Measurements from ENCODE around the gene SEMA3G. TPM values are rescaled to one million over a fixed set of nuclear protein-coding genes. Genes with fewer than 3 reads are reported as not detected.

Gene SEMA3G
- total RNA-seq, 1 experiment from 2014 or later = 0.32 TPM

- DNase-seq = no peak
- H3K27ac Mint-ChIP-seq (ENCODE audit: unreplicated experiment) = peak overlapping the region; percentile 84
- CTCF ChIA-PET = no interaction called here
- no peaks in the 10 kb centered on the region for H3K9me3 Mint-ChIP-seq (ENCODE audit: unreplicated experiment)
- H3K36me3 ChIP-seq (ENCODE audit: control insufficient read depth, insufficient read depth, low read length) = no peaks in the 10 kb centered on the region; the same call in 1 of the 2 replicates
- H3K27me3 Mint-ChIP-seq (ENCODE audit: insufficient read depth, unreplicated experiment) = no peaks in the 10 kb centered on the region
- H3K4me3 Mint-ChIP-seq (ENCODE audit: unreplicated experiment) = peak overlapping the region; percentile 88
- H3K27me3 ChIP-seq (replicated peaks; ENCODE audit: control insufficient read depth, insufficient read depth, low read length) = no peaks in the 10 kb centered on the region
- TF ChIP-seq CTCF (IDR thresholded peaks at IDR 0.05; ENCODE audit: insufficient read depth in 1 of 2, low read depth in 1 of 2, low read length in 1 of 2, severe bottlenecking in 1 of 2, unreplicated experiment in 1 of 2) = no peak
- no peaks in the 10 kb centered on the region for H3K9me3 ChIP-seq
- peak overlapping the region; percentile 60 for H3K4me3 ChIP-seq (ENCODE audit: low read depth, low read length)
- intact Hi-C loops (cut with micrococcal nuclease; ENCODE audit: unreplicated experiment) = loop anchor here (10.0 kb wide), 1 partner anchor 80 kb away; the partner anchor contains the start of genes NT5DC2 and UQCC5
- no TSS peak for BruUV-seq (replicated peaks)
- POLR2A ChIA-PET = no interaction called here
- H3K4me1 ChIP-seq = peaks cover 65% of the 10 kb centered on the region
- H3K4me1 Mint-ChIP-seq (ENCODE audit: low read depth, unreplicated experiment) = peaks cover 41% of the 10 kb centered on the region
- H3K36me3 Mint-ChIP-seq (ENCODE audit: insufficient read depth, unreplicated experiment) = peaks cover 21% of the 10 kb centered on the region
Measured at GRCh38 chr3:52454938-52455282, 10.0 kb upstream of the SEMA3G start.

- no peaks in the 10 kb centered on the region for H3K9me3 ChIP-seq
- peak overlapping the region; percentile 60 for H3K4me3 ChIP-seq (ENCODE audit: low read depth, low read length)
- DNase-seq = no peak
- no peaks in the 10 kb centered on the region for H3K27me3 ChIP-seq (replicated peaks; ENCODE audit: control insufficient read depth, insufficient read depth, low read length)
- ChIA-PET CTCF (interaction anchor here (1.7 kb wide), 1 partner anchor 29 kb away, joined by 10 read pairs; no protein-coding TSS in a partner anchor), POLR2A (interaction anchor here (0.6 kb wide), 1 partner anchor 81 kb away, joined by 11 read pairs; no protein-coding TSS in a partner anchor)
- intact Hi-C loops (cut with micrococcal nuclease; ENCODE audit: unreplicated experiment) = loop anchor here (10.0 kb wide), 1 partner anchor 80 kb away; the partner anchor contains the start of genes NT5DC2 and UQCC5
- H3K4me3 Mint-ChIP-seq (ENCODE audit: unreplicated experiment) = peak overlapping the region; percentile 88
- peaks cover 16% of the 10 kb centered on the region for H3K36me3 Mint-ChIP-seq (ENCODE audit: insufficient read depth, unreplicated experiment)
- H3K9me3 Mint-ChIP-seq (ENCODE audit: unreplicated experiment) = no peaks in the 10 kb centered on the region
- no TSS peak for BruUV-seq (replicated peaks)
- H3K36me3 ChIP-seq (ENCODE audit: control insufficient read depth, insufficient read depth, low read length) = no peaks in the 10 kb centered on the region; the same call in 1 of the 2 replicates
- peaks cover 70% of the 10 kb centered on the region for H3K4me1 ChIP-seq
- H3K27ac Mint-ChIP-seq (ENCODE audit: unreplicated experiment) = peak overlapping the region; percentile 84
- H3K27me3 Mint-ChIP-seq (ENCODE audit: insufficient read depth, unreplicated experiment) = no peaks in the 10 kb centered on the region
- H3K4me1 Mint-ChIP-seq (ENCODE audit: low read depth, unreplicated experiment) = peaks cover 41% of the 10 kb centered on the region
- TF ChIP-seq CTCF (IDR thresholded peaks at IDR 0.05; ENCODE audit: insufficient read depth in 1 of 2, low read depth in 1 of 2, low read length in 1 of 2, severe bottlenecking in 1 of 2, unreplicated experiment in 1 of 2) = no peak
Measured at GRCh38 chr3:52454250-52454937, 9.5 kb upstream of the SEMA3G start.

- TSS peak; percentile 55 for BruUV-seq (replicated peaks)
- Histone ChIP-seq H3K4me3 (ENCODE audit: low read depth, low read length) (peak within 1 kb of the TSS; percentile 60), H3K4me1 (peaks cover 74% of the 10 kb centered on the region), H3K27me3 (replicated peaks; ENCODE audit: control insufficient read depth, insufficient read depth, low read length) (no peaks in the 10 kb centered on the region), H3K9me3 (no peaks in the 10 kb centered on the region), H3K36me3 (ENCODE audit: control insufficient read depth, insufficient read depth, low read length) (no peaks in the 10 kb centered on the region; the same call in 1 of the 2 replicates)
- intact Hi-C loops (cut with micrococcal nuclease; ENCODE audit: unreplicated experiment) = loop anchor here (10.0 kb wide), 1 partner anchor 81 kb away; the partner anchor contains the start of genes NT5DC2 and UQCC5
- ChIA-PET CTCF (interaction anchor here (1.7 kb wide), 1 partner anchor 29 kb away, joined by 10 read pairs; no protein-coding TSS in a partner anchor), POLR2A (interaction anchor here (0.6 kb wide), 1 partner anchor 81 kb away, joined by 11 read pairs; no protein-coding TSS in a partner anchor)
- DNase-seq = peak; percentile 66 to 73
- TF ChIP-seq CTCF (IDR thresholded peaks at IDR 0.05; ENCODE audit: insufficient read depth in 1 of 2, low read depth in 1 of 2, low read length in 1 of 2, severe bottlenecking in 1 of 2, unreplicated experiment in 1 of 2) = no peak
- H3K4me1 Mint-ChIP-seq (ENCODE audit: low read depth, unreplicated experiment) = peaks cover 46% of the 10 kb centered on the region
- H3K36me3 Mint-ChIP-seq (ENCODE audit: insufficient read depth, unreplicated experiment) = peaks cover 15% of the 10 kb centered on the region
- no peaks in the 10 kb centered on the region for H3K9me3 Mint-ChIP-seq (ENCODE audit: unreplicated experiment)
- H3K27me3 Mint-ChIP-seq (ENCODE audit: insufficient read depth, unreplicated experiment) = no peaks in the 10 kb centered on the region
- H3K4me3 Mint-ChIP-seq (ENCODE audit: unreplicated experiment) = peak within 1 kb of the TSS; percentile 88
- H3K27ac Mint-ChIP-seq (ENCODE audit: unreplicated experiment) = peak within 1 kb of the TSS; percentile 84
Measured at GRCh38 chr3:52453496-52454249, 8.8 kb upstream of the SEMA3G start, which contains the start of gene TNNC1. Gene TNNC1, minus strand, starts transcription at chr3:52454041. Its CDS starts 26 bp downstream, at chr3:52454015.
